HG03064 (cell line): ENCODE results near the gene RALY.

Source experiments
- ATAC-seq: cut with Tn5 transposase; IDR thresholded peaks from one replicate; pipeline ENCODE4 v1.9.1; 2021; ENCODE audit warnings: low read depth; ENCODE audit not compliant: unreplicated experiment

The RALY gene

GRCh38 chr20:34074101-34074760, 80.5 kb downstream of the RALY start:
- no peak for ATAC-seq

- ATAC-seq = no peak
These were observed 81.9 kb downstream of the RALY start for GRCh38 chr20:34075647-34076046.

- no peak for ATAC-seq
These were observed 83.2 kb downstream of the RALY start for GRCh38 chr20:34076952-34077351.

- ATAC-seq = no peak
These were observed 84.8 kb downstream of the RALY start for GRCh38 chr20:34078540-34078939.

- no peak for ATAC-seq
These were observed 86.1 kb downstream of the RALY start for GRCh38 chr20:34079818-34080217.

GRCh38 chr20:34082232-34082887, 88.6 kb downstream of the RALY start:
- ATAC-seq = no peak

GRCh38 chr20:34083137-34083536, 89.4 kb downstream of the RALY start:
- ATAC-seq = no peak

GRCh38 chr20:34083781-34084180, 90.1 kb downstream of the RALY start:
- no peak for ATAC-seq

- no peak for ATAC-seq
These were observed 90.7 kb downstream of the RALY start for GRCh38 chr20:34084227-34084923.

- ATAC-seq = no peak
These were observed 91.9 kb downstream of the RALY start for GRCh38 chr20:34085544-34086040.

- ATAC-seq = no peak
These were observed 94.8 kb downstream of the RALY start for GRCh38 chr20:34088305-34089174.

- ATAC-seq = no peak
These were observed 95.4 kb downstream of the RALY start for GRCh38 chr20:34089175-34089479.

- ATAC-seq = no peak
These were observed 96.1 kb downstream of the RALY start for GRCh38 chr20:34089655-34090345.

- ATAC-seq = no peak
These were observed 96.9 kb downstream of the RALY start for GRCh38 chr20:34090645-34091044.

GRCh38 chr20:34091637-34092200, 98.0 kb downstream of the RALY start:
- ATAC-seq = no peak

- no peak for ATAC-seq
These were observed 100.2 kb downstream of the RALY start for GRCh38 chr20:34093895-34094294.

- no peak for ATAC-seq
These were observed 102.1 kb downstream of the RALY start for GRCh38 chr20:34095825-34096224.

GRCh38 chr20:34096699-34097444, 103.2 kb downstream of the RALY start:
- no peak for ATAC-seq

GRCh38 chr20:34098570-34098969, 104.9 kb downstream of the RALY start:
- no peak for ATAC-seq
